HG03095 (cell line): ENCODE data around the gene SCAMP1.
A peak's percentile ranks its signal among the peaks of the same experiment; 100 is the strongest.
"Not testable (repeated sequence)": the region's sequence is repeated elsewhere in the genome, so short reads cannot be mapped to it uniquely, and the experiment has no call there.

Experiments
- ATAC-seq: cut with Tn5 transposase; IDR thresholded peaks from one replicate; pipeline ENCODE4 v1.9.1; 2021; ENCODE audit warnings: moderate library complexity; ENCODE audit not compliant: unreplicated experiment

Gene SCAMP1

GRCh38 chr5:78359831-78360673 lies at the start of gene SCAMP1:
SCAMP1 (plus strand) TSS chr5:78360617; CDS start chr5:78360672, 55 bp downstream.
- ATAC-seq = peak; percentile 74

GRCh38 chr5:78317515-78317914 lies 42.9 kb upstream of the SCAMP1 start:
- no peak for ATAC-seq

- ATAC-seq = no peak
Observed at GRCh38 chr5:78318337-78318736, 42.1 kb upstream of the SCAMP1 start.

- no peak for ATAC-seq
Observed at GRCh38 chr5:78320401-78320800, 40.0 kb upstream of the SCAMP1 start.

GRCh38 chr5:78323241-78323640 lies 37.2 kb upstream of the SCAMP1 start:
- ATAC-seq = no peak

GRCh38 chr5:78326930-78327329 lies 33.5 kb upstream of the SCAMP1 start:
- no peak for ATAC-seq

GRCh38 chr5:78327761-78328510 lies 32.5 kb upstream of the SCAMP1 start:
- no peak for ATAC-seq

GRCh38 chr5:78328585-78329173 lies 31.7 kb upstream of the SCAMP1 start:
- ATAC-seq = no peak

- ATAC-seq = no peak
Observed at GRCh38 chr5:78331523-78332080, 28.8 kb upstream of the SCAMP1 start.

GRCh38 chr5:78334811-78335210 lies 25.6 kb upstream of the SCAMP1 start:
- no peak for ATAC-seq

GRCh38 chr5:78335976-78336375 lies 24.4 kb upstream of the SCAMP1 start:
- no peak for ATAC-seq

- no peak for ATAC-seq
Observed at GRCh38 chr5:78336698-78337097, 23.7 kb upstream of the SCAMP1 start.

GRCh38 chr5:78339617-78340436 lies 20.6 kb upstream of the SCAMP1 start:
- no peak for ATAC-seq

- no peak for ATAC-seq
Observed at GRCh38 chr5:78341440-78341839, 19.0 kb upstream of the SCAMP1 start.

- no peak for ATAC-seq
Observed at GRCh38 chr5:78345485-78345884, 14.9 kb upstream of the SCAMP1 start.

GRCh38 chr5:78353520-78353919 lies 6.9 kb upstream of the SCAMP1 start:
- ATAC-seq = no peak

- no peak for ATAC-seq
Observed at GRCh38 chr5:78354066-78354670, 6.2 kb upstream of the SCAMP1 start.

- ATAC-seq = no peak
Observed at GRCh38 chr5:78355561-78355960, 4.9 kb upstream of the SCAMP1 start.

GRCh38 chr5:78359455-78359830 lies 974 bp upstream of the SCAMP1 start:
- ATAC-seq = not testable (repeated sequence)

GRCh38 chr5:78360674-78360923 lies 182 bp downstream of the SCAMP1 start:
- ATAC-seq = no peak
